K562 (cell line): ENCODE results near the gene CTNNBL1.

Experiments
- CTCF ChIP-seq, 3 experiments: IDR thresholded peaks in 2 of 3; conservative IDR thresholded peaks in 1 of 3; 2 replicates each; pipeline ENCODE4 v1.5.1; 2011 to 2012; ENCODE audit warnings: low read length in 3 of 3, mild to moderate bottlenecking in 3 of 3, control low read depth in 2 of 3, improper control_type of control experiment in 1 of 3, inconsistent platforms in 1 of 3, low read depth in 1 of 3, mixed read lengths in 1 of 3, moderate library complexity in 1 of 3; ENCODE audit not compliant: insufficient read depth in 2 of 3
- NFXL1 ChIP-seq: fragments of 450-650 bp; formaldehyde crosslinking; IDR thresholded peaks from 2 replicates; pipeline ENCODE4 v1.4.0; 2021; ENCODE audit warnings: mild to moderate bottlenecking
- ZBTB1 ChIP-seq: sonication (generic); formaldehyde crosslinking; IDR thresholded peaks from 2 replicates; pipeline ENCODE4 v1.8.1; 2023; ENCODE audit warnings: missing genetic modification reagents, low read depth, mild to moderate bottlenecking, borderline replicate concordance

GRCh38 chr20:37849156-37849555 lies 155.3 kb downstream of the CTNNBL1 start:
- TF ChIP-seq ZBTB1 (CRISPR knock-in tag) (no peak), NFXL1 (no peak), CTCF (IDR thresholded peaks at IDR 0.05 in 2 of 3, conservative IDR thresholded peaks at IDR 0.05 in 1 of 3; ENCODE audit: insufficient read depth in 2 of 3, low read depth in 1 of 3, low read length in 3 of 3) (no peak)
